NCI-H2196 (cell line): ENCODE measurements around the gene SLFN12L.
A peak's percentile ranks its signal among the peaks of the same experiment; 100 is the strongest.

Experiments
- DNase-seq: peaks from one replicate; lab custom pipeline; 2025; ENCODE audit not compliant: unreplicated experiment; lab: John Stamatoyannopoulos, UW

SLFN12L gene

DNA sequence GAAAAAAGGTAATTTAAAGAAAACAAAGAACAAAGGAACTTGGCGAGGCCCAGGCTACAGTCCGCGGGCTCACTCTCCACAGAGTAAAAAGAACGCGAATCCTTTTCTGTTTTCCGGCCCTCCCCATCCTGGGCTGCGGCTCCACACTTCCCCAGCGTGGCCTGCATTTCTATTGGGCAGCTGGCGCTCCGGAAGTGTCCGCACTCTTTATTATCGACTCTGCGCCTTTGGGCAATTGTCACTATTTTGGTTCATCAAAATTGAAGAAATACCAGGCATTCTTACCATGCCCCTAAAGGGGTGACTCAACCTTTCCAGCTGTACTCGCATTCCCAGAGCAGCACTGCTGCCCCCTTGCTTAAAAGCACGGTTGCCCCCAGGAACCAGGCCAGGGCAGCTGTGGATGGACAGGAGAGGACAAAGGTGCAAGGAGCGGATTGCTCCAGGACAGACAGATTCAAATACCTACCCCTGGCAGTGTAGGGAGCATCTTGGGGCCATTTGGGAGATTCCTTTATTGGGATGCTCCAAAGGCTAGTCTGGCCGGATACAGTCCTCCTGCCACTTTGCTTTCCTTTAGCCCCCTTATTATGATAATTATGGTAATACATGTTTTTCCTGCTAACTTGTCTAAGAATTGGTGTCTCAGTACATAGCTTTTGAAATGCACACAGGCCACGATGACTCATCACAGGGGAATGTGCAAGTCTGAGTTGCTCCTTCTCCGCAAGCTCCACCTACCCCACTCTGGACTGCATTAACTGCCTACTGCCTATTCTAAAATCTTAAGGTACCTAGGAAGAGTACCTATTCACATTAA, 104.2 kb downstream of the SLFN12L start:
- peak; percentile 4 for DNase-seq

DNA sequence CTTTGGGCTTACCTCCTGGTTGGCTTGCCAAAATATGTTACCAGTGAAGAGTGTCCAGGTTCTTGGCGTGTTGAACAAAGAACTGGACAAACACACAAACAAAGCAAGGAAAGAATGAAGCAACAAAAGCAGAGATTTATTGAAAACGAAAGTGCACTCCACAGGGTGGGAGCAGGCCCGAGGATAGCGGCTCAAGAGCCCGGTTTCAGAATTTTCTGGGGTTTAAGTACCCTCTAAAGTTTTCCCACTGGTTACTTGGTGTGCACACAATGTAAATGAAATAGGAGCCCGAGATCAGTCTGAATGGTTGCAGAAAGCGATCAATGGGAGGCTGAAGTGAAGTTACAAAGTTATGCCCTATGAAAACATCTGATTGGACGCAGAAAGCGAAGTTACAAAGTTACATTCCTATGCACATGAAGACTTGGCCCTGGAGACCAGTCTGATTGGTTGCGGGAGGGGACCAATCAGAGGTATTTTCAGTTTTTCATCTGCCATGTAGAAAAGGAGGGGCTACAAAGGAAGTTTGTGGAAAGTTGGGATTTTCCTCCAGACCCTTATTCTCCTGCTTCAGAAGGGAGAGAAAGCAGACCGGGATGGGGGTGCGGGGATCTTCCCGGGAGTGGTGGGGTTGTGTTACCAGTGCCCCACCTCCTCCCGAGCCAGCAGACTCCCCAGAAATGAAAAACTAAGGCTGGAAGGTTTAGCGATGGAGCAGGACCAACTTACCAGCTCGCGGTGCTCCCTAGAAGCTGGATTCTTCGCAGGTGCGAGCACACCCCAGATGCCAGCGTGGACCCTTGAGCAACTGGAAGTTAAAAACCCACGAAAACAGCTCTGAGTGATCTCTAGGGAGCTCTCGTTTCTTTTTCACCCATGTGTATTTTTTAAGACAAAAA, 105.1 kb downstream of the SLFN12L start, which contains the start of gene SLFN12:
Gene SLFN12, minus strand, starts transcription at position 325 of the 899 bp plus-strand sequence. CDS start 9,472 bp downstream, outside the sequence.
- DNase-seq = no peak

DNA sequence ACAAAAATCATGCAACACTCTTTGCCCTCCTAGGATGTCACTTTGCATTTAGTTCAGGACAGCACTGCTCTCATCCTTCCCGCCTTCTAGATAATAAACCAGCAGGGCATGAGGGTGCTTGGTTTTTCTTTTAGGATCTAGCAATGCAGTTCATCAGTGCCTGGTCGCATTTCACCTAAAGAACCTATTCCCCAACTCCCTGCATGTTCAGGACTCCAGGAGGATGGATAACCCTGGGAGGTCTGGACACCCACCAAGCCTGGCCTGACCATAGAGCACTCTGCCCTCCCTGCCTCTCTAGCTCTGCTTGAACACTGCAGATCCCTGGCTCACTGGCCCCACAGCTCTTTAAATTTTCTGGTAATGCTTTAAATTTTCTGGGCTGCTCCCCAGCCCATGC, 107.8 kb downstream of the SLFN12L start:
- DNase-seq = no peak

DNA sequence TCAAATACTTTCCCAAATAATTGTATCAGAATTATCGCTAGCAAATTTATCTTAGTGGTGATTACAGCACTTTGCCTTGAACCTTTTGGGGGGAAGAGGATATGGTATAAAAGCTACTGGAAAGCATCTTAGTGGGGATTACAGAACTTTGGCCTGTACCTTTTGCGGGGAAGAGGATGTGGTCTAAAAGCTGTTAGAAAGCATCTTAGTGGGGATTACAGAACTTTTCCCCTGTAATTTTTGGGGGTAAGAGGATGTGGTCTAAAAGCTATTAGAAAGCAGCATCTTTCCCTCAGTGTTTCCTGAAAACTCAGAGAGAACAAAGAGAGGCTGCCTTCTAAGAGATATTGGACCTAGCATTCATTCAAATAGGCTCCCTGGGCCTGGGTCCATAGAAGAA, 109.2 kb downstream of the SLFN12L start:
- no peak for DNase-seq

DNA sequence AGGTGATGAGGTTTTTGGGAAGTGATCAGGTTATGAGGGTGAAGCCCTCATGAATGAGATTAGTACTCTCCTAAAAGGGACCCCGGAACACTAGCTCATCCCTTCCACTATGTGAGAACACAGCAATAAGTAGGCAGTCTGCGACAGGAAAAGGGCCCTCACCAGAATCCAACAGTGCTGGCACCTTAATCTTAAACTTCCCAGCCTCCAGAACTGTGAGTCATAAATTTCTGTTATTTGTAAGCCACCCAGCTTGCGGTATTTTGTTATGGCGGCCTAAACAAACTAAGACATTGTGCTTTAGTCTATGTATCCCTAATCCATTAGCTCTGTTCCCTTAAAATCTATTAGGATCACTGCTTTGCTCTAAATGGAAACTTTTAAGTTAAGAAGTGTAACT, 113.7 kb downstream of the SLFN12L start:
- no peak for DNase-seq
